Spleen (tissue), 7 donors: ENCODE results near the gene FAR1.

Experiments
- CTCF ChIP-seq, 11 experiments: fragments of 200-600 bp in 7 of 11; fragments of 450-650 bp in 4 of 11; sonication (generic) in 4 of 11; IDR thresholded peaks in 8 of 11; conservative IDR thresholded peaks in 3 of 11; 1 replicate in 7 of 11; 2 replicates in 4 of 11; pipeline versions ENCODE4 v1.4.0 to v1.8.0; 2016 to 2021; ENCODE audit warnings: antibody characterized with exemption in 11 of 11, inconsistent platforms in 4 of 11, mild to moderate bottlenecking in 1 of 11
- POLR2A ChIP-seq, 3 donors: fragments of 450-650 bp; IDR thresholded peaks; one replicate each; pipeline ENCODE4 v1.5.1; 2017; ENCODE audit warnings: antibody characterized with exemption in 3 of 3, mild to moderate bottlenecking in 1 of 3
- donor health status: DM: no; HTN: no; CAD: no; lungs with moderate emphysema.
- donor health status: DM: no; HTN: no; CAD: no.
- donor health status: DM: no; HTN: no; CAD: no.

DNA sequence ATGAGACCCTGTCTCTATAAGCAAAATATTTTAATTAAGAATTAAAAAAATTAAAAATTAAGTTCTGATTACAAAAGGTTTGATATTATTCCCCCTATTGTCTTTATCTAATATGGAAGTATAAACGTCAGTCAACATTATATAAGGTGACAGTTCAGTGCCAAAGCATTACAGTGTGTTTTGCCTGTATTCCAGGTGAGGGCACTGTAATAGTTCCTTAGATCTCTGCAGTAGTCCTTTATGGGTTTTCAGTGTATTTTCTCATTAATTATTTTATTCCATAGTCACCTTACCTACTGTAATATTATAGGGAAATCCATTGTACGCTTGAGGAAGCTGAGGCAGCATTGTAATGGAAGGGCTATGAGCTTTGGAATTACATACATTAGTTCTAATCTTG is 33.0 kb downstream of the FAR1 start:
- TF ChIP-seq CTCF (IDR thresholded peaks at IDR 0.05 in 8 of 11, conservative IDR thresholded peaks at IDR 0.05 in 3 of 11) (no peak), POLR2A (IDR thresholded peaks at IDR 0.05) (no peak)
